ENCODE results near the gene ZNF512B. TPM values are rescaled to one million over a fixed set of nuclear protein-coding genes. Genes with fewer than 3 reads are reported as not detected.
"Not testable (repeated sequence)": the region's sequence is repeated elsewhere in the genome, so short reads cannot be mapped to it uniquely, and the experiment has no call there.

The ZNF512B gene, protein sequence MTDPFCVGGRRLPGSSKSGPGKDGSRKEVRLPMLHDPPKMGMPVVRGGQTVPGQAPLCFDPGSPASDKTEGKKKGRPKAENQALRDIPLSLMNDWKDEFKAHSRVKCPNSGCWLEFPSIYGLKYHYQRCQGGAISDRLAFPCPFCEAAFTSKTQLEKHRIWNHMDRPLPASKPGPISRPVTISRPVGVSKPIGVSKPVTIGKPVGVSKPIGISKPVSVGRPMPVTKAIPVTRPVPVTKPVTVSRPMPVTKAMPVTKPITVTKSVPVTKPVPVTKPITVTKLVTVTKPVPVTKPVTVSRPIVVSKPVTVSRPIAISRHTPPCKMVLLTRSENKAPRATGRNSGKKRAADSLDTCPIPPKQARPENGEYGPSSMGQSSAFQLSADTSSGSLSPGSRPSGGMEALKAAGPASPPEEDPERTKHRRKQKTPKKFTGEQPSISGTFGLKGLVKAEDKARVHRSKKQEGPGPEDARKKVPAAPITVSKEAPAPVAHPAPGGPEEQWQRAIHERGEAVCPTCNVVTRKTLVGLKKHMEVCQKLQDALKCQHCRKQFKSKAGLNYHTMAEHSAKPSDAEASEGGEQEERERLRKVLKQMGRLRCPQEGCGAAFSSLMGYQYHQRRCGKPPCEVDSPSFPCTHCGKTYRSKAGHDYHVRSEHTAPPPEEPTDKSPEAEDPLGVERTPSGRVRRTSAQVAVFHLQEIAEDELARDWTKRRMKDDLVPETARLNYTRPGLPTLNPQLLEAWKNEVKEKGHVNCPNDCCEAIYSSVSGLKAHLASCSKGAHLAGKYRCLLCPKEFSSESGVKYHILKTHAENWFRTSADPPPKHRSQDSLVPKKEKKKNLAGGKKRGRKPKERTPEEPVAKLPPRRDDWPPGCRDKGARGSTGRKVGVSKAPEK
- total RNA-seq: 10 to 100 TPM; 11.1 to 14.8 (median 13.7) TPM
- 10 to 100 TPM in 1 of 2 donors, 1 to 10 TPM in 1; 4.6 to 11.8 TPM for polyA plus RNA-seq
- long read RNA-seq, donor 1, full-length matches to known transcripts: 1 of 20 reads
- long read RNA-seq, donor 1, partial matches to known transcripts: 2 of 20 reads
- long read RNA-seq, donor 1, other reads (novel, unspliced or antisense): 17 of 20 reads
- long read RNA-seq, donor 2, full-length matches to known transcripts: 1 of 19 reads
- long read RNA-seq, donor 2, partial matches to known transcripts: 0 of 19 reads
- long read RNA-seq, donor 2, other reads (novel, unspliced or antisense): 18 of 19 reads
- long read RNA-seq, donor 3, partial matches to known transcripts: 18 of 33 reads
- long read RNA-seq, donor 3, other reads (novel, unspliced or antisense): 15 of 33 reads

DNA sequence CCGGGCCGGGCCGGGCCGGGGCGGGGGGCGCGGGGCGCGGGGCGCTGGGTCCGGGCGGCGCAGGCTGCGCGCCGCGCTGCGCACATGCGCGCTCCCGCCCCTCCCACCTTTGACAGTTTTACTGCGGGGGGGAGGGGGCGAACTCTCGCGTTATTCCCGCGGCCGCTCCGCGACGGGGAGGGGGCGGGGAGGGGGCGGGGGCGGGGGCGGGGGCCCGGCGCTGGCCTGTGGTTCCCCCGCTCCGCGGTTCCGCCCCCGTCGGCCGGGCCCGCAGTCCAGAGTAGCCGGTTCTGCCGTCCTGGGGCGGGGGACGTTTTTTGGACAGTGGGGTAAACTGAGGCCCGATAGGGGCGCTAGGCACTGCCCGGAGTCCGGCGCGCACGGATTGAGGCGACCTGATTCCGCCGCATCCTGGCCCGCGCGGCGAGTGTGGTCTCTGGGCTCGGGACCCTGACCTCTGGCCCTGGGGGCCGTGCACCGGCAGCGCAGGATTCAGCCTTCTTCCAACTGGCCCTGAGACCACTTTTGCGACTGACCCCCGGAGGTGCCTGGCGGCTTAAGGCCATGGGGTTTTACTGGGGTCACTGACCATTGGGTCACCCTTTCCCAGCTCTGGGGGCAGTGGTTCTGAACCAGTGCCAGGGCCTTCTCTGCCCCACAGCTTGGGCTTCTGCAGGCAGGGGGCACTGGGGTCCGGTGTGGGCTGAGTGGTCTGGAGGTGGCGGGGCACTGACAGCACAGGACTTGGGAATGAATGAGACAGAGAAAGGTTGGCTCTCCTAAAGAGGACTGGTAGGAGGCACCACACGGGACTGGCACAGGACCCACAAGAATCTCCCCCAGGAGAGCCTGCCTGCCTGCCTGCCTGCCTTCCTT, at the start of gene ZNF512B:
Gene ZNF512B, minus strand, starts transcription at position 93 of the 876 bp plus-strand sequence. CDS start 1,980 bp downstream, outside the sequence.
- TF ChIP-seq, protein P1, sequence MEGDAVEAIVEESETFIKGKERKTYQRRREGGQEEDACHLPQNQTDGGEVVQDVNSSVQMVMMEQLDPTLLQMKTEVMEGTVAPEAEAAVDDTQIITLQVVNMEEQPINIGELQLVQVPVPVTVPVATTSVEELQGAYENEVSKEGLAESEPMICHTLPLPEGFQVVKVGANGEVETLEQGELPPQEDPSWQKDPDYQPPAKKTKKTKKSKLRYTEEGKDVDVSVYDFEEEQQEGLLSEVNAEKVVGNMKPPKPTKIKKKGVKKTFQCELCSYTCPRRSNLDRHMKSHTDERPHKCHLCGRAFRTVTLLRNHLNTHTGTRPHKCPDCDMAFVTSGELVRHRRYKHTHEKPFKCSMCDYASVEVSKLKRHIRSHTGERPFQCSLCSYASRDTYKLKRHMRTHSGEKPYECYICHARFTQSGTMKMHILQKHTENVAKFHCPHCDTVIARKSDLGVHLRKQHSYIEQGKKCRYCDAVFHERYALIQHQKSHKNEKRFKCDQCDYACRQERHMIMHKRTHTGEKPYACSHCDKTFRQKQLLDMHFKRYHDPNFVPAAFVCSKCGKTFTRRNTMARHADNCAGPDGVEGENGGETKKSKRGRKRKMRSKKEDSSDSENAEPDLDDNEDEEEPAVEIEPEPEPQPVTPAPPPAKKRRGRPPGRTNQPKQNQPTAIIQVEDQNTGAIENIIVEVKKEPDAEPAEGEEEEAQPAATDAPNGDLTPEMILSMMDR (IDR thresholded peaks at IDR 0.05): peak in 1 of 9 donors; percentile 9
- 5 to 7% methylated on average over 36 to 54 of the region's 73 CpGs for WGBS, 2 donors
- Histone ChIP-seq H3K4me3 (peak within 1 kb of the TSS in 9 of 10 donors; percentile 59 to 93 (median 63)), H3K36me3 (peaks cover 0 to 22% (median 4%) of the 10 kb centered on the region in 9 donors), H3K9me3 (no peaks in the 10 kb centered on the region), H3K4me1 (peaks cover 13 to 54% (median 38%) of the 10 kb centered on the region in 9 donors), H3K27ac (peak within 1 kb of the TSS; percentile 34 to 85 (median 73)), H3K27me3 (no peaks in the 10 kb centered on the region)
- ATAC-seq (peak in 7 of 8 donors; percentile 2 to 51 (median 26)), DNase-seq (peak; percentile 70 to 71)
- intact Hi-C loops (cut with DNase I): loop anchor here in 8 of 10 donors (5.0 to 10.0 kb wide), 7 partner anchors 58 to 433 kb away; partner anchors contain the start of gene PTK6 (in 4 of the 8)

DNA sequence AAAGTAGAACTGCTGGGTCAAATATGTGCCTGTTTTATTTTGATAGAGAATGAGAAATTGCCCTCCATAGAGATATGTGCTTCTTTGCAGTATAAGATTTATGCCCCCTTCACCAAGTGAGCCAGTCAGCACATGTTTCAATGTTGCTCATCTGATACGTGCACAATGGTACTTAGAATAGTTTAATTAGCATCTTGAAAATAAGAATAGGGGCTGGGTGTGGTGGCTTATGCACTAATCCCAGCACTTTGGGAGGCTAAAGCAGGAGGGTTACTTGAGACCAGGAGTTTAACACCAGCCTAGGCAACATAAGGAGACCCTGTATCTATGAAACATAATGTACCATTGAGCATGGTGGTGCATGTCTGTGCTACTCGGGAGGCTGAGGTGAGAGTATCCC, 45.9 kb upstream of the ZNF512B start:
- Histone ChIP-seq H3K4me1 (no peaks in the 10 kb centered on the region), H3K27me3 (no peaks in the 10 kb centered on the region), H3K27ac (no peak overlapping the region), H3K4me3 (no peak overlapping the region), H3K36me3 (peaks cover 0 to 91% (median 71%) of the 10 kb centered on the region in 9 donors), H3K9me3 (no peaks in the 10 kb centered on the region)
- TF ChIP-seq, protein P1 (IDR thresholded peaks at IDR 0.05): no peak
- 69 to 81% methylated on average over 2 of the region's 2 CpGs for WGBS, 2 donors
- DNase-seq: no peak
- intact Hi-C loops (cut with DNase I): no loop called here
- no peak for ATAC-seq

DNA sequence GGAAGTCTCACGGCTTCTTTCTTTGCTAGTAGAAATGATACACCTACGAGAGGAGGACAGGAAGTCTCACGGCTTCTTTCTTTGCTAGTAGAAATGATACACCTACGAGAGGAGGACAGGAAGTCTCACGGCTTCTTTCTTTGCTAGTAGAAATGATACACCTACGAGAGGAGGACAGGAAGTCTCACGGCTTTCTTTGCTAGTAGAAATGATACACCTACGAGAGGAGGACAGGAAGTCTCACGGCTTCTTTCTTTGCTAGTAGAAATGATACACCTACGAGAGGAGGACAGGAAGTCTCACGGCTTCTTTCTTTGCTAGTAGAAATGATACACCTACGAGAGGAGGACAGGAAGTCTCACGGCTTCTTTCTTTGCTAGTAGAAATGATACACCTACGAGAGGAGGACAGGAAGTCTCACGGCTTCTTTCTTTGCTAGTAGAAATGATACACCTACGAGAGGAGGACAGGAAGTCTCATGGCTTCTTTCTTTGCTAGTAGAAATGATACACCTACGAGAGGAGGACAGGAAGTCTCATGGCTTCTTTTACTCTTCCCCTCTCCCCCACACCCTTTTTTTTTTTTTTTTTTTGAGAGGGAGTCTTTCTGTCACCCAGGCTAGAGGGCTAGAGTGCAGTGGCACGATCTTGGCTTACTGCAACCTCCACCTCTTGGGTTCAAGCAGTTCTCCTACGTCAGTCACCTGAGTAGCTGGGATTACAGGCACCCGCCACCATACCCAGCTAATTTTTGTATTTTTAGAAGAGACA, 42.8 kb upstream of the ZNF512B start:
- H3K4me3 ChIP-seq; intact Hi-C loops (cut with DNase I); ATAC-seq; DNase-seq; H3K27me3 ChIP-seq; H3K9me3 ChIP-seq: not testable (repeated sequence)
- Histone ChIP-seq H3K4me1 (peaks cover 0 to 14% (median 0%) of the 10 kb centered on the region in 9 donors), H3K36me3 (peaks cover 0 to 91% (median 55%) of the 10 kb centered on the region in 9 donors), H3K27ac (peak overlapping the region in 1 of 10 donors; percentile 65)
- 91 to 93% methylated on average over 10 to 12 of the region's 20 CpGs for WGBS, 2 donors

All from heart right ventricle (tissue), 16 donors.